H9 (cell line): ENCODE results near the gene PRPF8. TPM values are rescaled to one million over a fixed set of nuclear protein-coding genes. Genes with fewer than 3 reads are reported as not detected.

Experiments used
- DNase-seq: peaks from one replicate; pipeline ENCODE4 v3.0.0-alpha.2; 2017
- H2AFZ ChIP-seq: one replicate; pipeline ENCODE4 v1.6.1; 2013; ENCODE audit warnings: mild to moderate bottlenecking, low read length, control low read depth, moderate library complexity
- H2AK5ac ChIP-seq: 2 replicates; pipeline ENCODE4 v1.6.1; 2013; ENCODE audit warnings: low read length, control low read depth, mixed read lengths; ENCODE audit not compliant: insufficient read length
- H2BK120ac ChIP-seq: one replicate; pipeline ENCODE4 v1.6.1; 2013; ENCODE audit warnings: low read depth, mild to moderate bottlenecking, low read length, control low read depth, inconsistent platforms; ENCODE audit not compliant: poor library complexity, severe bottlenecking
- H2BK12ac ChIP-seq: 2 replicates; pipeline ENCODE4 v1.6.1; 2013; ENCODE audit warnings: low read length, control low read depth, mixed read lengths, low read depth; ENCODE audit not compliant: insufficient read length
- H2BK15ac ChIP-seq: 2 replicates; pipeline ENCODE4 v1.6.1; 2013; ENCODE audit warnings: low read depth, low read length, control low read depth
- H2BK20ac ChIP-seq: one replicate; pipeline ENCODE4 v1.6.1; 2013; ENCODE audit warnings: low read depth, mild to moderate bottlenecking, low read length, control low read depth, inconsistent platforms; ENCODE audit not compliant: poor library complexity, severe bottlenecking
- H2BK5ac ChIP-seq: 2 replicates; pipeline ENCODE4 v1.6.1; 2013; ENCODE audit warnings: low read length, control low read depth, mixed read lengths; ENCODE audit not compliant: insufficient read length
- H3K14ac ChIP-seq: 2 replicates; pipeline ENCODE4 v1.6.1; 2013; ENCODE audit warnings: low read length, control low read depth; ENCODE audit not compliant: insufficient read depth
- H3K18ac ChIP-seq: 2 replicates; pipeline ENCODE4 v1.6.1; 2013; ENCODE audit warnings: low read depth, mild to moderate bottlenecking, mixed read lengths, low read length, control low read depth; ENCODE audit not compliant: insufficient read length
- H3K23ac ChIP-seq: 2 replicates; pipeline ENCODE4 v1.6.1; 2013; ENCODE audit warnings: low read length, control low read depth, mixed read lengths, low read depth; ENCODE audit not compliant: insufficient read length
- H3K23me2 ChIP-seq: 2 replicates; pipeline ENCODE4 v1.6.1; 2013; ENCODE audit warnings: low read depth, mild to moderate bottlenecking, mixed read lengths, low read length, control low read depth; ENCODE audit not compliant: insufficient read length, poor library complexity, severe bottlenecking
- H3K27ac ChIP-seq: 2 replicates; pipeline ENCODE4 v1.5.1; 2013; ENCODE audit warnings: low read length, control low read depth, mixed read lengths, low read depth; ENCODE audit not compliant: insufficient read length
- H3K27me3 ChIP-seq: 2 replicates; pipeline ENCODE4 v1.6.1; 2013; ENCODE audit warnings: low read length, control low read depth, inconsistent platforms; ENCODE audit not compliant: insufficient read depth
- H3K4ac ChIP-seq: 2 replicates; pipeline ENCODE4 v1.6.1; 2013; ENCODE audit warnings: low read depth, mild to moderate bottlenecking, control low read depth, inconsistent platforms, low read length, moderate library complexity
- H3K4me1 ChIP-seq: 2 replicates; pipeline ENCODE4 v1.6.1; 2013; ENCODE audit warnings: low read length, control low read depth, inconsistent platforms; ENCODE audit not compliant: insufficient read depth
- H3K4me2 ChIP-seq: 2 replicates; pipeline ENCODE4 v1.6.1; 2013; ENCODE audit warnings: low read length, control low read depth, mixed read lengths; ENCODE audit not compliant: insufficient read length, insufficient read depth
- H3K56ac ChIP-seq: 2 replicates; pipeline ENCODE4 v1.6.1; 2013; ENCODE audit warnings: low read depth, mild to moderate bottlenecking, mixed read lengths, low read length, control low read depth; ENCODE audit not compliant: insufficient read length
- H3K79me1 ChIP-seq: 2 replicates; pipeline ENCODE4 v1.6.1; 2013; ENCODE audit warnings: low read depth, mild to moderate bottlenecking, moderate library complexity, low read length, control low read depth, inconsistent platforms; ENCODE audit not compliant: insufficient read depth, poor library complexity, severe bottlenecking
- H3K79me2 ChIP-seq: 2 replicates; pipeline ENCODE4 v1.6.1; 2013; ENCODE audit warnings: low read length, control low read depth, inconsistent platforms; ENCODE audit not compliant: insufficient read depth
- H3K9ac ChIP-seq: 2 replicates; pipeline ENCODE4 v1.6.1; 2013; ENCODE audit warnings: low read length, control low read depth, mixed read lengths; ENCODE audit not compliant: insufficient read length; ENCODE audit errors: extremely low read depth
- H3K9me3 ChIP-seq: one replicate; pipeline ENCODE4 v1.6.1; 2013; ENCODE audit warnings: low read depth, low read length, inconsistent platforms; ENCODE audit not compliant: control insufficient read depth
- H3T11ph ChIP-seq: one replicate; pipeline ENCODE4 v1.6.1; 2013; ENCODE audit warnings: mild to moderate bottlenecking, low read length, control low read depth, inconsistent platforms
- H4K20me1 ChIP-seq: one replicate; pipeline ENCODE4 v1.6.1; 2013; ENCODE audit not compliant: control insufficient read depth, insufficient read length, insufficient read depth
- H4K5ac ChIP-seq: 2 replicates; pipeline ENCODE4 v1.6.1; 2013; ENCODE audit warnings: low read depth, mild to moderate bottlenecking, mixed read lengths, low read length, control low read depth; ENCODE audit not compliant: insufficient read length
- H4K8ac ChIP-seq: replicated peaks from 2 replicates; pipeline ENCODE4 v1.6.1; 2013; ENCODE audit warnings: low read length, control low read depth, mixed read lengths, low read depth; ENCODE audit not compliant: insufficient read length
- H4K91ac ChIP-seq: 2 replicates; pipeline ENCODE4 v1.6.1; 2013; ENCODE audit warnings: low read depth, mild to moderate bottlenecking, moderate library complexity, mixed read lengths, low read length, control low read depth; ENCODE audit not compliant: insufficient read length
- H3K27ac Mint-ChIP-seq, 3 experiments: 2 replicates in 2 of 3; 3 replicates in 1 of 3; pipeline ENCODE4 v1.8.0; 2020 to 2021; ENCODE audit warnings: mixed read lengths in 3 of 3, mild to moderate bottlenecking in 1 of 3, moderate library complexity in 1 of 3
- H3K27me3 Mint-ChIP-seq: 2 replicates; pipeline ENCODE4 v1.8.0; 2021; ENCODE audit warnings: low read depth, mild to moderate bottlenecking, moderate library complexity, mixed read lengths
- H3K36me3 Mint-ChIP-seq, 3 experiments: 2 replicates in 2 of 3; 3 replicates in 1 of 3; pipeline ENCODE4 v1.8.0; 2020 to 2021; ENCODE audit warnings: low read depth in 3 of 3, mixed read lengths in 3 of 3; ENCODE audit not compliant: insufficient read depth in 1 of 3
- H3K4me1 Mint-ChIP-seq, 2 experiments: 2 replicates each; pipeline ENCODE4 v1.8.0; 2020; ENCODE audit warnings: mixed read lengths in 2 of 2
- H3K4me3 Mint-ChIP-seq, 2 experiments: 2 replicates in 1 of 2; 3 replicates in 1 of 2; pipeline ENCODE4 v1.8.0; 2020 to 2021; ENCODE audit warnings: mild to moderate bottlenecking in 2 of 2, mixed read lengths in 2 of 2, moderate library complexity in 1 of 2
- H3K9me3 Mint-ChIP-seq, 2 experiments: 2 replicates in 1 of 2; 3 replicates in 1 of 2; pipeline ENCODE4 v1.8.0; 2020; ENCODE audit warnings: mild to moderate bottlenecking in 2 of 2, mixed read lengths in 2 of 2, moderate library complexity in 1 of 2
- CTCF ChIP-seq: fragments of 200-600 bp; sonication (generic); conservative IDR thresholded peaks from 3 replicates; pipeline ENCODE4 v1.8.0; 2021; ENCODE audit warnings: antibody characterized with exemption, mild to moderate bottlenecking
- WGBS: extraction: QIAGEN DNeasy Blood & Tissue Kit; methylation state at CpG from one replicate; pipeline ENCODE4 v1.1.7; 2013; ENCODE audit warnings: missing lambda C conversion rate, low lambda C conversion rate, mixed read lengths; ENCODE audit not compliant: insufficient read length; ENCODE audit errors: extremely low coverage; 5-methylcytosine and 5-hydroxymethylcytosine counted together
- total RNA-seq: library from RNA; stranded (reverse); gene quantifications from 2 replicates; pipeline ENCODE4 v1.2.1, GENCODE V29; 2021

Gene PRPF8
- total RNA-seq, 1 experiment from 2014 or later, result 408 TPM

DNA sequence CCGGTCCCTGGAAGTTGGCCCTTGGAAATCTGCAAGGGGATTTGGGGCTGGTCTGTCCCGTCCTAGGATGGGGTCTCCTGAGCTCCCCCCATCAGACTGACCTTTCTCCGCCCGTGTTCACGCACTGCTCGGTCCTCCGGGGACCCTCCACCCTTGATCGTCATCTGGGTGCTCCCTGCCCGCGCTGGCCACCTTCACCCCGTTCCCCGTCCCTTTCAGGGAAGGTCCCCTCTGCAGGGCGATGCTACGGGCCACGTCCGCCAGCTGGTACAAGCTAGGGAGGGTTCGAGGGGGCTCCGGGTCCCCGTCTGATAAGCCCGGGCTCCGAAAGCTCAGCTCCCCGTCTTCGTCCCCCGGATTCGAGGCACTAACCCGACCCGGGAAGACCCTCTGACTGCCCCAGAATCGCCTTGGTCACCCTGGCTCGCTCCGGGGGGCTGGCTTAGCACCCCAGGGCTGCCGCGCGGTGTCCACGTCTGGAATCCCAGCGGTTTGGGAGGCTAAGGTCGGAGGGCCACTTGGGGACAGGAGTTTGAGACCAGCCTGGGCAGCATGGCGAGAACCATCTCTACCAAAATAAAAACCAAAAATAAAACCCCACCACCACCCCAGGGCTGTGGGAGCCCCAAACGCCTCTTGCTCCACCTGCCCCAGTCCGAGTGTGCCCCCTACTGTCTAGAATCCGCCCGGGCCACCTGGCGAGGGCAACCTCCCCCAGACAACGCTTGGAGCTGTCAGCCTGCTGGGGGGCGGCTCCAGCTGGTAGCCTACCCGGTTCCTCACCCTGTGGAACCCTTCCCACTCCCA is 55.0 kb downstream of the PRPF8 start:
- Histone ChIP-seq H3K4me1 (no peaks in the 10 kb centered on the region; the same call in 1 of the 2 replicates), H2BK15ac (no peak overlapping the region), H4K8ac (no peak overlapping the region), H4K5ac (no peak overlapping the region), H3K79me2 (no peaks in the 10 kb centered on the region), H2BK12ac (no peak overlapping the region), H3K27me3 (no peaks in the 10 kb centered on the region), H2AFZ (no peak overlapping the region), H3K4me2 (peak overlapping the region; percentile 69), H2BK120ac (no peak overlapping the region), H3K56ac (no peak overlapping the region), H3K23ac (no peak overlapping the region), H3K23me2 (peaks cover 17% of the 10 kb centered on the region), H3K4ac (no peak overlapping the region), H3K27ac (no peak overlapping the region), H3K14ac (no peak overlapping the region; the same call in 1 of the 2 replicates), H2AK5ac (no peak overlapping the region), H4K91ac (no peak overlapping the region), H2BK5ac (no peak overlapping the region), H2BK20ac (no peak overlapping the region), H4K20me1 (no peaks in the 10 kb centered on the region), H3K9ac (peak overlapping the region; percentile 15), H3T11ph (no peak overlapping the region), H3K79me1 (no peaks in the 10 kb centered on the region), H3K9me3 (no peaks in the 10 kb centered on the region), H3K18ac (no peak overlapping the region)
- no CpG with 5 or more reads among the region's 45 CpGs for WGBS
- Mint-ChIP-seq H3K27ac (no peak overlapping the region), H3K9me3 (no peaks in the 10 kb centered on the region; a peak in 2 of 5 replicates), H3K4me3 (peak overlapping the region; percentile 78 to 89), H3K36me3 (peaks cover 0 to 3% (median 0%) of the 10 kb centered on the region in 3 experiments; a peak in 5 of 7 replicates), H3K27me3 (peaks cover 10% of the 10 kb centered on the region), H3K4me1 (peaks cover 24 to 28% of the 10 kb centered on the region in 2 experiments)
- TF ChIP-seq CTCF, result peak; percentile 72
- peak; percentile 86 for DNase-seq
